ENCODE measurements around the gene POLR3K.

POLR3K gene

GRCh38 chr16:65745-66144, 12.3 kb upstream of the POLR3K start:
- DNase-seq = peak; percentile 84 to 94
- TF ChIP-seq GATA1 (IDR thresholded peaks at IDR 0.05; ENCODE audit: low read depth, low read length) (no peak), POLR2A (IDR thresholded peaks at IDR 0.05; ENCODE audit: low read length) (no peak)

DNA sequence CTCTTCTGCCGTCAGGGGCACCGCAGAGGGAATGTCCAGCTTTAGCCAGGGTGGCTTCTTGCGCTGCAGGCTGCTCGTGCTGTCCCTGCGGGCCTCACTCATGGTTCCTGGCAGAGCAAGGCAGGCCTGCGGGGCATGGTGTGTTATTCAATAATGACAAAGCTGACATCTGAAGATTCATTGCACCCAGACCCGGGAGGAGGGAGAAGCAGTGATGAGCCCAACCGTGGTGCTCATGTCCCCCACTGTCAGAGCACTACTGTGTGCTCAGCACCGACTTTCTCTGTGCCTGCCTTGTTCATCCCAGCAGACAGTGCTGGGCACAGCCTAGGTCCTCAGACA, 11.5 kb upstream of the POLR3K start:
- no peak for DNase-seq
- TF ChIP-seq POLR2A (IDR thresholded peaks at IDR 0.05; ENCODE audit: low read length) (no peak), GATA1 (IDR thresholded peaks at IDR 0.05; ENCODE audit: low read depth, low read length) (no peak)

GRCh38 chr16:63998-64913, 10.8 kb upstream of the POLR3K start:
- no peak for DNase-seq
- no peak for TF ChIP-seq POLR2A (IDR thresholded peaks at IDR 0.05; ENCODE audit: low read length)
- no peak for TF ChIP-seq GATA1 (IDR thresholded peaks at IDR 0.05; ENCODE audit: low read depth, low read length)

- no peak for DNase-seq
- TF ChIP-seq GATA1 (IDR thresholded peaks at IDR 0.05; ENCODE audit: low read depth, low read length) = no peak
- no peak for TF ChIP-seq POLR2A (IDR thresholded peaks at IDR 0.05; ENCODE audit: low read length)
Observed at GRCh38 chr16:63466-63865, 10.1 kb upstream of the POLR3K start.

- DNase-seq = no peak
- TF ChIP-seq GATA1 (IDR thresholded peaks at IDR 0.05; ENCODE audit: low read depth, low read length) (no peak), POLR2A (IDR thresholded peaks at IDR 0.05; ENCODE audit: low read length) (no peak)
Observed at GRCh38 chr16:62968-63391, 9.6 kb upstream of the POLR3K start.

DNA sequence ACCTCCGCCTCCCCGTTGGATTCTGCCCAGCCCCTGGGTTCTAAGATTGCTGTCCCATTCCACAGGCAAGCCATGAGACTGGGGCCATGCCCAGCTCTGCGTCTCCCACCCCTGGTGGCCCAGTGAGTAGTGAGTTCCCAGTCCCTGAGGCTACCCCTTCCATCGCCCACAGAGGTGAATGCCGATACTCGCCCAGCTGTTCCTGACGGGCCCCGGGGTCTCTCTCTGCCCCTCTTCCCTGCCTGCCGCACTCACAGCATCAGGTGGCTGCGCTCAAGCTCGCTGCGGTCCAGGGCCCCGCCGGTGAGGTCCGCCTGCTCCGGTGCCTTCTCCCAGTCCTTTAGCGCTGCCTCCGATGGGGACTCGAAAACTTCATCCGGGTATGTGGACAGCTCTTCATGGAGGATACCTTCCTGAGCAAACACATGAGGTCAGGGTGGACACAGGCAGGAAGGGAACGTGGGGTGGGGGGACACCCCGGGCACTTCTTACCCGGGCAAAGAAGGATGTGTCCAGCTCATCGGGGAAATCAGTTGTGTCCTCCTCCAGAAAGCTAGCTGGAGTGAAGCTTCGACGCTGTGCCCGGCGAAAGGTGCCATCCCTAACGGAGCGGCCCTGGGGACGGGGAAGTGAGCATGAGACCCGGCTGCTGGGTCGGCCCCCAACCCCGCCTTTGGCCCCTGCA, 9.0 kb upstream of the POLR3K start:
- no peak for DNase-seq
- TF ChIP-seq GATA1 (IDR thresholded peaks at IDR 0.05; ENCODE audit: low read depth, low read length) (no peak), POLR2A (IDR thresholded peaks at IDR 0.05; ENCODE audit: low read length) (no peak)

GRCh38 chr16:61879-62281, 8.5 kb upstream of the POLR3K start:
- no peak for DNase-seq
- TF ChIP-seq GATA1 (IDR thresholded peaks at IDR 0.05; ENCODE audit: low read depth, low read length) (no peak), POLR2A (IDR thresholded peaks at IDR 0.05; ENCODE audit: low read length) (no peak)

- TF ChIP-seq POLR2A (IDR thresholded peaks at IDR 0.05; ENCODE audit: low read length) = no peak
- TF ChIP-seq GATA1 (IDR thresholded peaks at IDR 0.05; ENCODE audit: low read depth, low read length) = no peak
- no peak for DNase-seq
Observed at GRCh38 chr16:60929-61878, 7.8 kb upstream of the POLR3K start.

DNA sequence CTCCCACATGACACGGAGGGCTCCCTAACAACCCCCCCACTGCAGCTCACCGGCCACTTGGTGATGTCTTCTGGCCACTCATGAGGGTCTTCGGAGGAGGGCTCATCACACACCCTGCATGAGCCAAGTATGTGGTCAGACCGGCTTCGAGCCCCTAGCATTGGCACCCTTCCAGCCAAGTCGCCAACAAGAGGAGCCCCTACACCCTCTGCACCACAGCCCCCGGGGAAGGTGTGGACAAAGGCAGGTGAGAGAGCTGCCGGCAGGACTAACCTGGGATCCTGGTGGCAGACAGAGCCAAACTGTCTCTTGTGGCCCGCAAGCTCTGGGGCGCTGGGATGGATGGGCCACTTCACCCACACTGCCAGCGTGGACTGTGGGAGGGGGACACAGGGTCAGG, 6.8 kb upstream of the POLR3K start:
- no peak for DNase-seq
- no peak for TF ChIP-seq GATA1 (IDR thresholded peaks at IDR 0.05; ENCODE audit: low read depth, low read length)
- TF ChIP-seq POLR2A (IDR thresholded peaks at IDR 0.05; ENCODE audit: low read length) = no peak

GRCh38 chr16:59440-60059, 6.1 kb upstream of the POLR3K start:
- DNase-seq = no peak
- TF ChIP-seq GATA1 (IDR thresholded peaks at IDR 0.05; ENCODE audit: low read depth, low read length) = no peak
- no peak for TF ChIP-seq POLR2A (IDR thresholded peaks at IDR 0.05; ENCODE audit: low read length)

GRCh38 chr16:58491-59439, 5.4 kb upstream of the POLR3K start:
- DNase-seq = no peak
- TF ChIP-seq POLR2A (IDR thresholded peaks at IDR 0.05; ENCODE audit: low read length) (no peak), GATA1 (IDR thresholded peaks at IDR 0.05; ENCODE audit: low read depth, low read length) (no peak)

GRCh38 chr16:57711-58110, 4.3 kb upstream of the POLR3K start:
- DNase-seq = no peak

More at GRCh38 chr16:57711-58110, 4.3 kb upstream of the POLR3K start:
- no peak for TF ChIP-seq POLR2A (IDR thresholded peaks at IDR 0.05; ENCODE audit: low read length)
- TF ChIP-seq GATA1 (IDR thresholded peaks at IDR 0.05; ENCODE audit: low read depth, low read length) = no peak
